GOT3 (cell line): Measurements from ENCODE around the gene HNRNPUL1.
"Not testable (repeated sequence)": the region's sequence is repeated elsewhere in the genome, so short reads cannot be mapped to it uniquely, and the experiment has no call there.

ENCODE experiments used
- DNase-seq: peaks from one replicate; lab custom pipeline; 2025; ENCODE audit warnings: mixed read lengths; lab: John Stamatoyannopoulos, UW

Gene HNRNPUL1

DNA sequence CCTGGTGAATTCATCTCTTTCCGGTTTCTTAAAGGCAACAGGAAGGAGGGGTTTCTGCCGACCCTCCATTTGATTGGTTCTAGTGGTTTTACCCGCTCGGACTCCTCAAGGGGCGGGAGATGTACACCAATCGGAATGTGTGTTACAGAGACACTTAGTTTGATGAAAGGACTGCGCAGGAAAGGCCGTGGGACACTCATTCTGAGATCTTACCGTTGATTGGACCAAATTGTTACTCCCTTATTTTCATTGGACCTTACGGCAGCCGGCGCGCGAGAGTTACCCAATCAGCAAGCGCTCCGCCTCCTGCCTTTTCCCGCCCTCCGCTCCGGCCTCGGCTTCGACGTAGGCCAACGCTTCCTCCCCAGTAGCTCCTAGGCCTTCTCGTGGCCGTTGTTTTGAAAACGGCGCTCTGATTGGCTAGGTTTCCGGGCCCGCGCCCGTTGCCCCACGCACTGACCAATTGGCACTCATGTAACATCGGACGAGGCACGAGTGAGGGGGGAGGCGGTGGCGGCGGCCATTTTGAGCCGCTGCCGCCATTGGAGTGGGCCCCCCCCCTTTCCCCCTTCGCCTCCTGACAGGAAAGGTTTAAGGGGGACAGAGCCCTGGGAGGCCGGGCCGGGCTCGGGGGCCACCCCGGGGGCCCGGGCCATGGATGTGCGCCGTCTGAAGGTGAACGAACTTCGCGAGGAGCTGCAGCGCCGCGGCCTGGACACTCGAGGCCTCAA is at the start of gene HNRNPUL1:
TSS of gene HNRNPUL1 (plus strand) at position 523 of the 731 bp plus-strand sequence. CDS start at position 655, 132 bp downstream.
- peak; percentile 99 for DNase-seq

- no peak for DNase-seq
Observed at GRCh38 chr19:41217741-41218140, 46.4 kb upstream of the HNRNPUL1 start.

- DNase-seq = no peak
Observed at GRCh38 chr19:41218249-41218614, 45.9 kb upstream of the HNRNPUL1 start.

DNA sequence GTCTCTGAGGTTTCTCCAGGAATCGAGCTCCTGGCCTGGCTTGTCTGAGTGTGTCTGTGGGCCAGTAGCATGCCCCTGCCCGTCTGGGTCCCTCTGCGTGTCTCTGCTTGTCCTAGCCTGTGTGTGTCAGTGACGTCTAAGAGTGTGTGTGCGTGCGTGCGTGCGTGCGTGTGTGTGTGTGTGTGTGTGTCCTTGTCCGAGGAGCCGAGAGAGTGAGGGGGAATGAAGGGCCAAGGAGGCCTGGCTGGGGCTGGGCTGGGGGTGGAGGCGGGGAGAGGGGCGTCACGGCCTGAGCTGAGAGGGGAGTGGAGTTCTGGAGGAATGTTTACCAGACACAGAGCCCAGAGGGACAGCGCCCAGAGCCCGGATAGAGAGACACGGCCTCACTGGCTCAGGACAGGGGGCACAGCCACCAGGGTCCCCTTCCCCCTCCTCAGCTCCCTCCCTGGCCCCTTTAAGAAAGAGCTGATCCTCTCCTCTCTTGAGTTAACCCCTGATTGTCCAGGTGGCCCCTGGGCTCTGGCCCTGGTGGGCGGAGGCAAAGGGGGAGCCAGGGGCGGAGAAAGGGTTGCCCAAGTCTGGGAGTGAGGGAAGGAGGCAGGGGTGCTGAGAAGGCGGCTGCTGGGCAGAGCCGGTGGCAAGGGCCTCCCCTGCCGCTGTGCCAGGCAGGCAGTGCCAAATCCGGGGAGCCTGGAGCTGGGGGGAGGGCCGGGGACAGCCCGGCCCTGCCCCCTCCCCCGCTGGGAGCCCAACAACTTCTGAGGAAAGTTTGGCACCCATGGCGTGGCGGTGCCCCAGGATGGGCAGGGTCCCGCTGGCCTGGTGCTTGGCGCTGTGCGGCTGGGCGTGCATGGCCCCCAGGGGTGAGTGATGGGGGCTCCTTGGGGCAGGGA is 45.3 kb upstream of the HNRNPUL1 start, which contains the start of gene AXL:
TSS of gene AXL (plus strand) at position 609 of the 893 bp plus-strand sequence. CDS start at position 779, 170 bp downstream.
- DNase-seq = peak; percentile 38

GRCh38 chr19:41219924-41220567 is 44.1 kb upstream of the HNRNPUL1 start:
- DNase-seq = no peak

GRCh38 chr19:41220811-41221210 is 43.4 kb upstream of the HNRNPUL1 start:
- DNase-seq = no peak

DNA sequence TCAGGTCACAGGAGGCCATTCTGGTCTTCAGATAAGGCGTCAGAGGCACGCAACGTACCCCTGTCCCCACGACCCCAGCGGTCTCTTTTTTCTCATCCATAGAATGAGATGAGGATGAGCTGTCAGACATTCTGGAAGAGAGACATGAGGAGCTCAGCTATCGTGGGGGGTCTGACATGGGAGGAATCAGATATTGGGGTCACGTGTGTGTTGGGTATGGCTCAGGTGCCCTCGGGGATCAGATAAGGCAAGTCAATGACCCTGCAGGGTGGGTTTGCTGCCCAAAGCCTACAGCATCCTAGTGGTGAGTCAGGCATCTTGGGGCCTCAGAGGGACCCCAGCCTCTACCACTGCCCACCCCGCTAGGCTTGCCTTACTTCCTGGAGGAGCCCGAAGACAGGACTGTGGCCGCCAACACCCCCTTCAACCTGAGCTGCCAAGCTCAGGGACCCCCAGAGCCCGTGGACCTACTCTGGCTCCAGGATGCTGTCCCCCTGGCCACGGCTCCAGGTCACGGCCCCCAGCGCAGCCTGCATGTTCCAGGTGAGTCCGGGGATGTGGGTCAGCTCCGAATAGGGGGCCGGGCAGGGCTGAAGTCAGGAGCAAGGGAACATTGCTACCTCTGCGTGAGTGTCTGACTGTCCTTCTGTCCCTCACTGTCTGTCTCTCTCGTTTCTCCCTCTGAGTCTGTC is 42.5 kb upstream of the HNRNPUL1 start:
- DNase-seq = no peak

DNA sequence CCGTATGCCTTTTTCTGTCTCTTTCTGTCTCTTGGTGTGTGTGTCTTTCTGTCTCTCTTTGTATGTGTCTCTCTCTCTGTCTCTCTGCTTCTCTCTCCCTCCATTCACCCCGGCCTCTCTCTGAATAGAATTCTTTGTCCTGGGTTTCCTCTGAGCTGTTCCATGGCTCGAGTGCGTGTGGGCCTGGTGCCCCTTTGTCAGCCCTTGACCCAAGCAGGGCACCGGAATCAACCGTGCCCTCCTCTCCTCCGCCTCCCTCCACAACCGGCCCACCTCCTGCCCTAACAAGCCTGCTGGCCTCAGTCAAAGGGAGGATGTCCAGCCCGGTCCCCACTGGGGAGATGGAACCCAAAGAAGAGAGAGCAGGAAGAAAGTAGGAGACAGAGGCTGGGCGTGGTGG is 41.9 kb upstream of the HNRNPUL1 start:
- no peak for DNase-seq

DNA sequence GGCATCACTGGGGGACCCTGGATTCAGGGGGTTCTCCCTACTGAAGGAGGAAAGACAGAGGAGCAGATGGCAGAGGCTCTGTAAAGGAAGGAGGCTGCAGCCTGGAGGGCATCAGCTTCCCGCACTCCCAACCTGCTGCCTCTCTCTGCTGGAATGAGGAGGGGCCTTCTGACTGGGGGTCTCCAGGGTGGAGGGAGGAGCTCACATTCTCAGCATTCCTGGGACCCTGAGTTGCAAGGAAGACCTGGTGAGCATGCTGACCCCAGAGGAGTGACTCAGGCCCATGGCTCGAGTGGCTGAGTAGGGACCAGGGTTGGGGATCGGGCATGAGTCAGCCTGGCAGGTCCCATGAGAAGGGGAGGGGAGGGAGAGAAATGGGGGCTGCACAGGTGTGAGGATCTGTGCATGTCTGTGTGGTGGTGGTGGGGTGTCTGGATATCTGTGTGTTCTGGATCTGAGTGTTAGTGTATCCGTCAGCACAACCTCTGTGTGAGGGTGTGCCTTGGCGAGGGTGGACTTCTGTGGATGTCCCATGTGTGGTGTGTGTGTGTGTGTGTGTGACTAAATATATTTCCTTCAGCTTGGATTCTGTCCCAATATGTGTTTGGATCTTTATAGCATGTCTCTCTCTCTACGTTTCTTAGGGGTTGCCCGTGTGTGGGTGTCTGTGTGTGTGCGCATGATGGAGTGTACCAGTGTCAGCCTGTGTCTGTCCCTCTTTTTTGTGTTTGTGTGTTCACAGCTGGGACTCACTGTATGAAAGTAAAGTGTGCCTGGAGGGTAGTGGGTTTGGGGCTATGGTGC is 40.5 kb upstream of the HNRNPUL1 start:
- DNase-seq = no peak

- no peak for DNase-seq
Observed at GRCh38 chr19:41224632-41225031, 39.5 kb upstream of the HNRNPUL1 start.

GRCh38 chr19:41225238-41226052 is 38.7 kb upstream of the HNRNPUL1 start:
- peak; percentile 80 for DNase-seq

- DNase-seq = peak; percentile 74
Observed at GRCh38 chr19:41226053-41226873, 37.9 kb upstream of the HNRNPUL1 start.

- no peak for DNase-seq
Observed at GRCh38 chr19:41226874-41227390, 37.2 kb upstream of the HNRNPUL1 start.

- no peak for DNase-seq
Observed at GRCh38 chr19:41228486-41228885, 35.7 kb upstream of the HNRNPUL1 start.

DNA sequence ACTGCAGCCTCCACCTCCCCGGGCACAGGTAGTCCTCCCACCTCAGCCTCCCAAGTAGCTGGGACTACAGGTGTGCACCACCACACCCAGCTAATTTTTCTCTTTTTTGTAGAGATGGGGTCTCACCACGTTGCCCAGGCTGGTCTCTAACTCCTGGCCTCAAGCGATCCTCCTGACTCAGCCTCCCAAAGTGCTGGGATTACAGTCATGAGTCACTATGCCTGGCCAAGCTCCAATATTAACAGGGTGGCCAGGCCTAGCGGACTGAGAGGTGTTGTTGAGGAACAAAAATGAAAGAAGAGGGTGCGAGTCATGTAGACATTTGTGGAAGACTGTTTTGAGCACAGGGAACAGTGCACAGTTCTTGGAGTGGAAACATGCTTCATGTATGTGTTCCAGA is 34.8 kb upstream of the HNRNPUL1 start:
- DNase-seq = not testable (repeated sequence)

GRCh38 chr19:41230067-41230857 is 33.9 kb upstream of the HNRNPUL1 start:
- no peak for DNase-seq

GRCh38 chr19:41232686-41233085 is 31.5 kb upstream of the HNRNPUL1 start:
- no peak for DNase-seq

GRCh38 chr19:41233748-41234240 is 30.4 kb upstream of the HNRNPUL1 start:
- DNase-seq = no peak
